ENCODE results near the gene CLEC4M.
"Not testable (repeated sequence)": the region's sequence is repeated elsewhere in the genome, so short reads cannot be mapped to it uniquely, and the experiment has no call there.

GRCh38 chr19:7792701-7793100, 29.7 kb downstream of the CLEC4M start:
- TF ChIP-seq, protein P1, sequence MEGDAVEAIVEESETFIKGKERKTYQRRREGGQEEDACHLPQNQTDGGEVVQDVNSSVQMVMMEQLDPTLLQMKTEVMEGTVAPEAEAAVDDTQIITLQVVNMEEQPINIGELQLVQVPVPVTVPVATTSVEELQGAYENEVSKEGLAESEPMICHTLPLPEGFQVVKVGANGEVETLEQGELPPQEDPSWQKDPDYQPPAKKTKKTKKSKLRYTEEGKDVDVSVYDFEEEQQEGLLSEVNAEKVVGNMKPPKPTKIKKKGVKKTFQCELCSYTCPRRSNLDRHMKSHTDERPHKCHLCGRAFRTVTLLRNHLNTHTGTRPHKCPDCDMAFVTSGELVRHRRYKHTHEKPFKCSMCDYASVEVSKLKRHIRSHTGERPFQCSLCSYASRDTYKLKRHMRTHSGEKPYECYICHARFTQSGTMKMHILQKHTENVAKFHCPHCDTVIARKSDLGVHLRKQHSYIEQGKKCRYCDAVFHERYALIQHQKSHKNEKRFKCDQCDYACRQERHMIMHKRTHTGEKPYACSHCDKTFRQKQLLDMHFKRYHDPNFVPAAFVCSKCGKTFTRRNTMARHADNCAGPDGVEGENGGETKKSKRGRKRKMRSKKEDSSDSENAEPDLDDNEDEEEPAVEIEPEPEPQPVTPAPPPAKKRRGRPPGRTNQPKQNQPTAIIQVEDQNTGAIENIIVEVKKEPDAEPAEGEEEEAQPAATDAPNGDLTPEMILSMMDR (IDR thresholded peaks at IDR 0.05) = not testable (repeated sequence)
- not testable (repeated sequence) for TF ChIP-seq POLR2A (IDR thresholded peaks at IDR 0.05)
